OCI-LY7 (cell line): ENCODE measurements around the gene GMDS.

Experiments
- CTCF ChIP-seq: fragments of 200-600 bp; sonication (generic); conservative IDR thresholded peaks from 2 replicates; pipeline ENCODE4 v1.5.1; 2014; ENCODE audit warnings: mild to moderate bottlenecking, antibody characterized with exemption, low read length, moderate library complexity, mixed read lengths
- EZH2phosphoT487 ChIP-seq: fragments of 200-600 bp; sonication (generic); IDR thresholded peaks from 2 replicates; pipeline ENCODE4 v1.6.1; 2018; ENCODE audit warnings: low read depth, borderline replicate concordance, mild to moderate bottlenecking, mixed run types, antibody characterized with exemption, low read length, moderate library complexity, mixed read lengths

DNA sequence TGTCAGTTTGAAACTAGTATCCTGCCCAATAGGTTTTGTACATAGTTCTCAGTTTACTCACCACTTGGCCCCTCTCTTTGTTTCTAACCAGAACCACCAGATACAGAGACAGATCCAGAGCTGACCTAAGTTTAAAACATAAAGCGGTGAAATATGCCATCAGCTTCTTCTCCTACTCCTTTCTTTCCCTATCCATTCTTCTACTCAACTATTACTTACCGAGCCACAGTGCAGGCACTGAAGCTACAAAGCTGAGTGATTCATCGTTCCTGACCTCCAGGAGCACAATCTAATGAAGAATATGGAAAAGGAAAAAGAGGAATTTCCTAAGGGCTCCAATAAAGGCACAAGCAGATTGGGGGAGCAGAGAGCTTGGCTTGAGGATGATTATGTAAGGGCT lies 349.7 kb downstream of the GMDS start:
- TF ChIP-seq CTCF (no peak), EZH2phosphoT487 (no peak)
